Fibroblast of mammary gland (primary cell): Measurements from ENCODE around the gene BBS5.
A peak's percentile ranks its signal among the peaks of the same experiment; 100 is the strongest.
"Not testable (repeated sequence)": the region's sequence is repeated elsewhere in the genome, so short reads cannot be mapped to it uniquely, and the experiment has no call there.

Experiments
- DNase-seq: peaks from one replicate; pipeline ENCODE4 v3.0.0-alpha.2; 2010; ENCODE audit warnings: low read depth
- H3K4me3 ChIP-seq: 2 replicates; pipeline ENCODE4 v1.5.1; 2011; ENCODE audit warnings: low read depth, mild to moderate bottlenecking, low read length, moderate library complexity; ENCODE audit not compliant: control insufficient read depth
- CTCF ChIP-seq: conservative IDR thresholded peaks from 2 replicates; pipeline ENCODE4 v1.5.1; 2011; ENCODE audit warnings: low read depth, low read length, inconsistent platforms; ENCODE audit not compliant: control insufficient read depth, insufficient read depth

Gene BBS5

GRCh38 chr2:169479257-169480078, at the start of gene BBS5:
Gene BBS5, plus strand, starts transcription at chr2:169479494. Its CDS starts 60 bp downstream, at chr2:169479554.
- DNase-seq = peak; percentile 81
- H3K4me3 ChIP-seq = peak within 1 kb of the TSS; percentile 82

GRCh38 chr2:169431772-169432171, 47.5 kb upstream of the BBS5 start:
- not testable (repeated sequence) for DNase-seq, H3K4me3 ChIP-seq

More at GRCh38 chr2:169479257-169480078, at the start of gene BBS5:
- TF ChIP-seq CTCF = peak; percentile 29

- not testable (repeated sequence) for H3K4me3 ChIP-seq, DNase-seq
These were observed 45.1 kb upstream of the BBS5 start for GRCh38 chr2:169434236-169434635.

- TF ChIP-seq CTCF = no peak
- no peak overlapping the region for H3K4me3 ChIP-seq
- DNase-seq = no peak
These were observed 40.7 kb upstream of the BBS5 start for GRCh38 chr2:169438466-169439072.

- H3K4me3 ChIP-seq = no peak overlapping the region
- DNase-seq = no peak
- TF ChIP-seq CTCF = no peak
These were observed 39.4 kb upstream of the BBS5 start for GRCh38 chr2:169439900-169440299.

- no peak overlapping the region for H3K4me3 ChIP-seq
- no peak for DNase-seq
- TF ChIP-seq CTCF = no peak
These were observed 32.8 kb upstream of the BBS5 start for GRCh38 chr2:169446452-169446851.

GRCh38 chr2:169448316-169448715, 31.0 kb upstream of the BBS5 start:
- no peak for DNase-seq
- no peak for TF ChIP-seq CTCF
- no peak overlapping the region for H3K4me3 ChIP-seq

GRCh38 chr2:169448865-169449264, 30.4 kb upstream of the BBS5 start:
- no peak for TF ChIP-seq CTCF
- DNase-seq = no peak
- no peak overlapping the region for H3K4me3 ChIP-seq
